ENCODE results near the gene ERCC2.

ERCC2 gene

GRCh38 chr19:45305421-45305820, 65.0 kb downstream of the ERCC2 start:
- peak in 2 of 3 donors; percentile 34 to 38 for DNase-seq
- Histone ChIP-seq H3K4me1 (ENCODE audit: control extremely low read depth in 1 of 4, control insufficient read depth in 4 of 4, insufficient read depth in 4 of 4, low read length in 3 of 4) (no peaks in the 10 kb centered on the region), H3K9me3 (ENCODE audit: control extremely low read depth in 1 of 5, control insufficient read depth in 4 of 5, insufficient read depth in 2 of 5, low read depth in 1 of 5, low read length in 4 of 5) (no peaks in the 10 kb centered on the region), H3K4me3 (ENCODE audit: control insufficient read depth in 1 of 7, extremely low read depth in 1 of 7, insufficient read depth in 4 of 7, low read depth in 2 of 7, low read length in 6 of 7) (no peak overlapping the region), H3K27me3 (replicated peaks in 2 of 5; ENCODE audit: control insufficient read depth in 4 of 5, insufficient read depth in 5 of 5, low read length in 4 of 5) (peaks cover 0 to 2% (median 0%) of the 10 kb centered on the region in 5 experiments), H3K27ac (ENCODE audit: insufficient read depth in 1 of 2, low read depth in 1 of 2, low read length in 2 of 2, poor library complexity in 1 of 2, severe bottlenecking in 2 of 2) (no peak overlapping the region), H3K36me3 (ENCODE audit: control insufficient read depth in 4 of 4, insufficient read depth in 4 of 4, low read length in 3 of 4) (peaks cover 0 to 8% (median 2%) of the 10 kb centered on the region in 4 experiments)
- CTCF ChIA-PET, result no interaction called here
- WGBS (ENCODE audit: insufficient coverage), result 57% methylated on average over 4 of the region's 5 CpGs
- POLR2A ChIA-PET, result no interaction called here

- H3K27me3 ChIP-seq (replicated peaks in 2 of 5; ENCODE audit: control insufficient read depth in 4 of 5, insufficient read depth in 5 of 5, low read length in 4 of 5), result peaks cover 0 to 2% (median 0%) of the 10 kb centered on the region in 5 experiments
- WGBS (ENCODE audit: insufficient coverage), result 89% methylated on average over 3 of the region's 4 CpGs
- H3K4me1 ChIP-seq (ENCODE audit: control extremely low read depth in 1 of 4, control insufficient read depth in 4 of 4, insufficient read depth in 4 of 4, low read length in 3 of 4), result no peaks in the 10 kb centered on the region
- ChIA-PET POLR2A (no interaction called here), CTCF (no interaction called here)
- H3K27ac ChIP-seq (ENCODE audit: insufficient read depth in 1 of 2, low read depth in 1 of 2, low read length in 2 of 2, poor library complexity in 1 of 2, severe bottlenecking in 2 of 2), result no peak overlapping the region
- no peak overlapping the region for H3K4me3 ChIP-seq (ENCODE audit: control insufficient read depth in 1 of 7, extremely low read depth in 1 of 7, insufficient read depth in 4 of 7, low read depth in 2 of 7, low read length in 6 of 7)
- peaks cover 0 to 9% (median 2%) of the 10 kb centered on the region in 4 experiments for H3K36me3 ChIP-seq (ENCODE audit: control insufficient read depth in 4 of 4, insufficient read depth in 4 of 4, low read length in 3 of 4)
- no peaks in the 10 kb centered on the region for H3K9me3 ChIP-seq (ENCODE audit: control extremely low read depth in 1 of 5, control insufficient read depth in 4 of 5, insufficient read depth in 2 of 5, low read depth in 1 of 5, low read length in 4 of 5)
- no peak for DNase-seq
Observed at GRCh38 chr19:45305007-45305406, 65.4 kb downstream of the ERCC2 start.

GRCh38 chr19:45304141-45304926, 66.0 kb downstream of the ERCC2 start:
- Histone ChIP-seq H3K9me3 (ENCODE audit: control extremely low read depth in 1 of 5, control insufficient read depth in 4 of 5, insufficient read depth in 2 of 5, low read depth in 1 of 5, low read length in 4 of 5) (no peaks in the 10 kb centered on the region), H3K27me3 (replicated peaks in 2 of 5; ENCODE audit: control insufficient read depth in 4 of 5, insufficient read depth in 5 of 5, low read length in 4 of 5) (peaks cover 0 to 2% (median 0%) of the 10 kb centered on the region in 5 experiments), H3K27ac (ENCODE audit: insufficient read depth in 1 of 2, low read depth in 1 of 2, low read length in 2 of 2, poor library complexity in 1 of 2, severe bottlenecking in 2 of 2) (no peak overlapping the region), H3K4me1 (ENCODE audit: control extremely low read depth in 1 of 4, control insufficient read depth in 4 of 4, insufficient read depth in 4 of 4, low read length in 3 of 4) (peaks cover 0 to 5% (median 0%) of the 10 kb centered on the region in 4 experiments), H3K4me3 (ENCODE audit: control insufficient read depth in 1 of 7, extremely low read depth in 1 of 7, insufficient read depth in 4 of 7, low read depth in 2 of 7, low read length in 6 of 7) (no peak overlapping the region), H3K36me3 (ENCODE audit: control insufficient read depth in 4 of 4, insufficient read depth in 4 of 4, low read length in 3 of 4) (peaks cover 0 to 13% (median 2%) of the 10 kb centered on the region in 4 experiments)
- CTCF ChIA-PET, result interaction anchor here (1.5 kb wide), 1 partner anchor 54 kb away, joined by 3 read pairs; no protein-coding TSS in a partner anchor
- POLR2A ChIA-PET, result no interaction called here
- DNase-seq, result no peak
- 77% methylated on average over 4 of the region's 4 CpGs for WGBS (ENCODE audit: insufficient coverage)

GRCh38 chr19:45303269-45304060, 66.9 kb downstream of the ERCC2 start:
- POLR2A ChIA-PET, result no interaction called here

GRCh38 chr19:45302416-45302815, 68.0 kb downstream of the ERCC2 start:
- Histone ChIP-seq H3K4me3 (ENCODE audit: control insufficient read depth in 1 of 7, extremely low read depth in 1 of 7, insufficient read depth in 4 of 7, low read depth in 2 of 7, low read length in 6 of 7) (no peak overlapping the region), H3K9me3 (ENCODE audit: control extremely low read depth in 1 of 5, control insufficient read depth in 4 of 5, insufficient read depth in 2 of 5, low read depth in 1 of 5, low read length in 4 of 5) (no peaks in the 10 kb centered on the region), H3K36me3 (ENCODE audit: control insufficient read depth in 4 of 4, insufficient read depth in 4 of 4, low read length in 3 of 4) (peaks cover 0 to 22% (median 10%) of the 10 kb centered on the region in 4 experiments), H3K4me1 (ENCODE audit: control extremely low read depth in 1 of 4, control insufficient read depth in 4 of 4, insufficient read depth in 4 of 4, low read length in 3 of 4) (peaks cover 0 to 5% (median 0%) of the 10 kb centered on the region in 4 experiments), H3K27me3 (replicated peaks in 2 of 5; ENCODE audit: control insufficient read depth in 4 of 5, insufficient read depth in 5 of 5, low read length in 4 of 5) (peaks cover 0 to 2% (median 0%) of the 10 kb centered on the region in 5 experiments), H3K27ac (ENCODE audit: insufficient read depth in 1 of 2, low read depth in 1 of 2, low read length in 2 of 2, poor library complexity in 1 of 2, severe bottlenecking in 2 of 2) (no peak overlapping the region)
- 97% methylated on average over 22 of the region's 27 CpGs for WGBS (ENCODE audit: insufficient coverage)
- POLR2A ChIA-PET, result interaction anchor here (1.2 kb wide), 1 partner anchor 13 kb away, joined by 3 read pairs; no protein-coding TSS in a partner anchor
- CTCF ChIA-PET, result no interaction called here
- DNase-seq, result no peak

More at GRCh38 chr19:45303269-45304060, 66.9 kb downstream of the ERCC2 start:
- 95% methylated on average over 8 of the region's 12 CpGs for WGBS (ENCODE audit: insufficient coverage)
- no peak overlapping the region for H3K4me3 ChIP-seq (ENCODE audit: control insufficient read depth in 1 of 7, extremely low read depth in 1 of 7, insufficient read depth in 4 of 7, low read depth in 2 of 7, low read length in 6 of 7)
- H3K27me3 ChIP-seq (replicated peaks in 2 of 5; ENCODE audit: control insufficient read depth in 4 of 5, insufficient read depth in 5 of 5, low read length in 4 of 5), result peaks cover 0 to 2% (median 0%) of the 10 kb centered on the region in 5 experiments
- peaks cover 0 to 5% (median 0%) of the 10 kb centered on the region in 4 experiments for H3K4me1 ChIP-seq (ENCODE audit: control extremely low read depth in 1 of 4, control insufficient read depth in 4 of 4, insufficient read depth in 4 of 4, low read length in 3 of 4)
- CTCF ChIA-PET, result interaction anchor here (1.5 kb wide), 1 partner anchor 54 kb away, joined by 3 read pairs; no protein-coding TSS in a partner anchor
- H3K27ac ChIP-seq (ENCODE audit: insufficient read depth in 1 of 2, low read depth in 1 of 2, low read length in 2 of 2, poor library complexity in 1 of 2, severe bottlenecking in 2 of 2), result no peak overlapping the region
- peaks cover 0 to 16% (median 5%) of the 10 kb centered on the region in 4 experiments for H3K36me3 ChIP-seq (ENCODE audit: control insufficient read depth in 4 of 4, insufficient read depth in 4 of 4, low read length in 3 of 4)
- no peaks in the 10 kb centered on the region for H3K9me3 ChIP-seq (ENCODE audit: control extremely low read depth in 1 of 5, control insufficient read depth in 4 of 5, insufficient read depth in 2 of 5, low read depth in 1 of 5, low read length in 4 of 5)
- DNase-seq, result no peak

All from common myeloid progenitor, CD34-positive (primary cell).